CD8-positive, alpha-beta memory T cell (primary cell): Measurements from ENCODE around the gene OR51B4. TPM values are rescaled to one million over a fixed set of nuclear protein-coding genes. Genes with fewer than 3 reads are reported as not detected.

Experiments used
- CTCF ChIA-PET: fragments of 350-600 bp; sonication (Branson Sonifier 250); formaldehyde crosslinking; loops from one replicate; lab custom pipeline; 2021; ENCODE audit warnings: antibody characterized with exemption; lab: Charles Lee
- POLR2A ChIA-PET: fragments of 350-600 bp; sonication (Branson Sonifier 250); formaldehyde crosslinking; loops from one replicate; lab custom pipeline; 2021; ENCODE audit warnings: antibody characterized with exemption; lab: Charles Lee
- DNase-seq, 5 donors: peaks; one replicate each; pipeline versions ENCODE4 v3.0.0 to v3.0.0-alpha.2; 2020 to 2022; ENCODE audit warnings: mixed read lengths in 1 of 5
- H3K27ac ChIP-seq: one replicate; pipeline ENCODE4 v1.7.0; 2013; ENCODE audit warnings: low read depth, mild to moderate bottlenecking, low read length, moderate library complexity
- H3K27me3 ChIP-seq: 2 replicates; pipeline ENCODE4 v1.7.0; 2013; ENCODE audit warnings: low read length, mild to moderate bottlenecking; ENCODE audit not compliant: insufficient read depth, poor library complexity, severe bottlenecking
- H3K36me3 ChIP-seq: 2 replicates; pipeline ENCODE4 v1.7.0; 2013; ENCODE audit warnings: mild to moderate bottlenecking, low read length, moderate library complexity; ENCODE audit not compliant: insufficient read depth
- H3K4me1 ChIP-seq: 2 replicates; pipeline ENCODE4 v1.7.0; 2013; ENCODE audit warnings: mild to moderate bottlenecking, low read length, moderate library complexity; ENCODE audit not compliant: insufficient read depth
- H3K4me3 ChIP-seq: 2 replicates; pipeline ENCODE4 v1.7.0; 2013; ENCODE audit warnings: mild to moderate bottlenecking, low read length
- H3K9me3 ChIP-seq: 2 replicates; pipeline ENCODE4 v1.7.0; 2013; ENCODE audit warnings: mild to moderate bottlenecking, low read length
- H3K27ac Mint-ChIP-seq, 8 donors: one replicate each; pipeline ENCODE4 v1.8.0; 2020 to 2021; ENCODE audit warnings: mixed read lengths in 8 of 8, mild to moderate bottlenecking in 6 of 8, inconsistent platforms in 3 of 8, moderate library complexity in 3 of 8
- H3K27me3 Mint-ChIP-seq, 2 donors: one replicate each; pipeline ENCODE4 v1.8.0; 2020 to 2021; ENCODE audit warnings: mixed read lengths in 2 of 2, mild to moderate bottlenecking in 1 of 2, moderate library complexity in 1 of 2
- H3K36me3 Mint-ChIP-seq, 3 donors: one replicate each; pipeline ENCODE4 v1.8.0; 2020 to 2021; ENCODE audit warnings: mixed read lengths in 3 of 3, inconsistent platforms in 1 of 3, mild to moderate bottlenecking in 1 of 3
- H3K4me1 Mint-ChIP-seq, 3 donors: one replicate each; pipeline ENCODE4 v1.8.0; 2020 to 2021; ENCODE audit warnings: mixed read lengths in 3 of 3, inconsistent platforms in 1 of 3, mild to moderate bottlenecking in 1 of 3
- H3K4me3 Mint-ChIP-seq, 7 donors: one replicate each; pipeline ENCODE4 v1.8.0; 2020 to 2021; ENCODE audit warnings: mixed read lengths in 7 of 7, mild to moderate bottlenecking in 6 of 7, moderate library complexity in 4 of 7, inconsistent platforms in 2 of 7
- H3K9me3 Mint-ChIP-seq, 5 donors: one replicate each; pipeline ENCODE4 v1.8.0; 2020 to 2022; ENCODE audit warnings: mixed read lengths in 5 of 5, mild to moderate bottlenecking in 3 of 5, moderate library complexity in 2 of 5, inconsistent platforms in 1 of 5
- polyA plus RNA-seq: library from polyadenylated mRNA; unstranded; fragments of 300-500 nt; fragmentation: Illumina TruSeq; gene quantifications from one replicate; pipeline ENCODE4 v1.2.3, GENCODE V29; 2021
- total RNA-seq, 2 experiments: library from RNA; stranded (reverse); gene quantifications; one replicate each; pipeline ENCODE4 v1.2.3, GENCODE V29; 2021

Gene OR51B4, protein sequence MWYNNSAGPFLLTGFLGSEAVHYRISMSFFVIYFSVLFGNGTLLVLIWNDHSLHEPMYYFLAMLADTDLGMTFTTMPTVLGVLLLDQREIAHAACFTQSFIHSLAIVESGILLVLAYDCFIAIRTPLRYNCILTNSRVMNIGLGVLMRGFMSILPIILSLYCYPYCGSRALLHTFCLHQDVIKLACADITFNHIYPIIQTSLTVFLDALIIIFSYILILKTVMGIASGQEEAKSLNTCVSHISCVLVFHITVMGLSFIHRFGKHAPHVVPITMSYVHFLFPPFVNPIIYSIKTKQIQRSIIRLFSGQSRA
- total RNA-seq (not detected), polyA plus RNA-seq (not detected)

DNA sequence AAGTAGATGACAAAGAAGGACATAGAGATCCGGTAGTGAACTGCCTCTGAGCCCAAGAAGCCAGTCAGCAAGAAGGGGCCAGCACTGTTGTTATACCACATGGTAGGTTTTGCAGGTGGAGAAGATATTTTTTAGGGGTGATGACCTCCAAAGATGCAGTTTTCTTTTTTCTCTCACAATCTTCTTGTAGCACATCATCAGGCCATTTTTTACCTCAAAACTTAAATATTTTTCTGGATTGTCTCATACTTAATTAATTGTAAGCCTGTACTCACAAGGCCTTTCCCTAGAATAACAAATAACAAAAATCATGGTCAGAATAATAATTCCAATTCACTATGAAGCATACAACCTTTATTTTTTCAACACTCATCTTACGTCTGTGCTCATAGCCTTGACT, at the start of gene OR51B4:
Gene OR51B4, minus strand, starts transcription at position 101 of the 400 bp plus-strand sequence. Its CDS starts 0 bp downstream, at position 101.
- Mint-ChIP-seq H3K4me3 (no peak within 1 kb of the TSS), H3K27ac (no peak within 1 kb of the TSS), H3K36me3 (no peaks in the 10 kb centered on the region), H3K9me3 (no peaks in the 10 kb centered on the region), H3K4me1 (no peaks in the 10 kb centered on the region), H3K27me3 (peaks cover 3 to 5% of the 10 kb centered on the region in 2 donors)
- Histone ChIP-seq H3K4me1 (no peaks in the 10 kb centered on the region), H3K27ac (no peak within 1 kb of the TSS), H3K36me3 (no peaks in the 10 kb centered on the region), H3K4me3 (no peak within 1 kb of the TSS), H3K27me3 (no peaks in the 10 kb centered on the region), H3K9me3 (no peaks in the 10 kb centered on the region)
- ChIA-PET POLR2A (no interaction called here), CTCF (no interaction called here)
- DNase-seq = no peak

DNA sequence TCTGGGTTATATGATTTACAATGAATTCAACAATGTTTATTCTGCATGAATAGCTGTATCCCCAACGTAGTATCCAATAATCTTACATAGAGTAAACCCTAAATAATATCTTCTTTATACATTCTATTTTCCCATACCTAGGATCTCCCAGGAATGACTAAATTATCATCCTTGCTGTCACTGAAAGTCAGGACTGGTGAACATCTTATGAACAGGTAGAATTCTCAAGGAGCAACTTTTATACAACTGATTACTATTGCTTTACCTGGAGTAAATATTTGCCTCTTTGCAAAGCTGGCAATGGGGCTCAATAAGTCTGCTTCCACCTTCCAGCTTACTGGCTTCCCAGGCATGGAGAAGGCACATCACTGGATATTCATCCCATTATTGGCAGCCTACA, 49.5 kb upstream of the OR51B4 start, which contains the start of gene OR51B6:
Gene OR51B6, plus strand, starts transcription at position 301 of the 400 bp plus-strand sequence. Its CDS starts 0 bp downstream, at position 301.
- ChIA-PET CTCF (no interaction called here), POLR2A (no interaction called here)
- no peak for DNase-seq
- peaks cover 0 to 2% (median 0%) of the 10 kb centered on the region in 5 donors for H3K9me3 Mint-ChIP-seq
- Histone ChIP-seq H3K36me3 (no peaks in the 10 kb centered on the region), H3K9me3 (no peaks in the 10 kb centered on the region), H3K27ac (no peak within 1 kb of the TSS), H3K4me3 (no peak within 1 kb of the TSS), H3K27me3 (no peaks in the 10 kb centered on the region), H3K4me1 (no peaks in the 10 kb centered on the region)
- H3K27me3 Mint-ChIP-seq = peaks cover 0 to 2% of the 10 kb centered on the region in 2 donors
- H3K4me3 Mint-ChIP-seq = no peak within 1 kb of the TSS
- no peak within 1 kb of the TSS for H3K27ac Mint-ChIP-seq
- H3K36me3 Mint-ChIP-seq = no peaks in the 10 kb centered on the region
- no peaks in the 10 kb centered on the region for H3K4me1 Mint-ChIP-seq

DNA sequence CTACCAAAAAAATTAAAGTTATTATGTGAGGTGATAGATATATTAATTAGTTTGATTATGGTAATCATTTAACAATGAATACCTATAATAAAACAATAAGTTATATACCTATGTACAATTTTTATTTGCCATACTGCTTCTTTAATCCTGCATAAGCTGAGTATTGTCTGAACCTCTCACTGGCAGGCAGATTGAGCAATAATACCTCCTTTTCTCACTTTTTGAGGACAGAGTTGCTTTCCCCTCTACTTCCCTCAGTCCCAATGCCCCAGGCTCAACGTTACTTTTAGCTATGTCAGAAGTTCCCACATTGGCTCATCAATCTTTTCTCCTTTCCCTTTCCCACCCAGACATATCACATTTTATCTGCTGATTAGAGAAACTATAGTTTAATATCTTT, 47.8 kb upstream of the OR51B4 start:
- H3K4me3 Mint-ChIP-seq = no peak overlapping the region
- no peaks in the 10 kb centered on the region for H3K27me3 ChIP-seq
- H3K27ac Mint-ChIP-seq = no peak overlapping the region
- ChIA-PET CTCF (no interaction called here), POLR2A (no interaction called here)
- H3K27me3 Mint-ChIP-seq = peaks cover 0 to 2% of the 10 kb centered on the region in 2 donors
- no peaks in the 10 kb centered on the region for H3K4me1 Mint-ChIP-seq
- no peaks in the 10 kb centered on the region for H3K36me3 ChIP-seq
- no peaks in the 10 kb centered on the region for H3K9me3 ChIP-seq
- H3K27ac ChIP-seq = no peak overlapping the region
- H3K4me3 ChIP-seq = no peak overlapping the region
- no peaks in the 10 kb centered on the region for H3K36me3 Mint-ChIP-seq
- DNase-seq = no peak
- H3K4me1 ChIP-seq = no peaks in the 10 kb centered on the region
- H3K9me3 Mint-ChIP-seq = peaks cover 0 to 2% (median 0%) of the 10 kb centered on the region in 5 donors

DNA sequence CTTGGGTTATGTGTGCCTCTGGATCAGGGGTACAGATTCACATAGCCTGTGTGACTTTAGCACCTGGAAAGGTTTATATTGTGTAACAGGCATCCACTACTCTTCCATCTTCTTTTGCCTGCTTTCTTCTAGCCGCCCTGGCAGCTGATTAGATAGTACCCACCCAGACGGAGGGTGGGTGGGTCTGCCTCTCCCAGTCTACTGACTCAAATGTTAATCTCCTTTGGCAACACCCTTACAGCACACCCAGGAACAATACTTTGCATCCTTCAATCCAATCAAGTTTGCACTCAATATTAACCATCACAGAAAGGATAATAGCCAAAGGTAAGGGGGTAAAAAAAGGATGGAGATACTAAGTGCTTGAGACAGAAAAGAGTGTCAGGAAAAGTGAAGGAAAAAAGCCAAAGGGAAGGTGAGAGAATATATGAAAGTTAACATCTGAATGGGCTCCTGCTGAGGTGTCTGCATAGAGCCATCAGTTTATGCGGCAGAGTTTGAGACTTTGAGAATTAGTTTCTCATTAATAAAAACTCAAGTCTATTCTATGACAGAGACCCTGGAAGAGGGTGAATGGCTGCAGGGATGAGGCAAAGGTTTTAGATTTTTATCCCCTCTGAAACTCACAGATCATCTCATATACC, 46.9 kb upstream of the OR51B4 start:
- Mint-ChIP-seq H3K27ac (no peak overlapping the region), H3K9me3 (peaks cover 0 to 2% (median 0%) of the 10 kb centered on the region in 5 donors), H3K4me3 (no peak overlapping the region), H3K27me3 (peaks cover 0 to 2% of the 10 kb centered on the region in 2 donors), H3K36me3 (no peaks in the 10 kb centered on the region), H3K4me1 (no peaks in the 10 kb centered on the region)
- POLR2A ChIA-PET = no interaction called here
- no peak for DNase-seq
- no peaks in the 10 kb centered on the region for H3K27me3 ChIP-seq
- H3K4me3 ChIP-seq = no peak overlapping the region
- H3K36me3 ChIP-seq = no peaks in the 10 kb centered on the region
- no peaks in the 10 kb centered on the region for H3K9me3 ChIP-seq
- no peak overlapping the region for H3K27ac ChIP-seq
- CTCF ChIA-PET = no interaction called here
- H3K4me1 ChIP-seq = no peaks in the 10 kb centered on the region

DNA sequence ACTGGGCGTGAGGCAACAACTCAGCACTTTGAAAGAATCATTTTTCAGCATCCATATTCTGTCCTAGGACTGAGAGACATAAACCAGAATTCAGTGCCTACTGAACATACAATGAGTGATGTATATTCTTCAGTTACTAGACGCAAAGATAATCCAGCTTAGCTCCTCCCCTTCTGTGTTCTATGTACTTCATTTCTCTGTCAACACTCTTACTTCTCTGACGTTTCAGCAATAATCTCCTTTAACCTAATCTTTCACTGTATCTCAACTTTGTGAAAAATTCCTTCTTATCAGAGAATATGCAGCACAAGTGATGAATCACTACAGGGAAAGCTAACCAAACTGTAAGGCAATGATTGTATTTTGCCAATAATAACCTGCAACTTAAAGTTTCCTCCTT, 44.1 kb upstream of the OR51B4 start:
- peaks cover 0 to 7% of the 10 kb centered on the region in 2 donors for H3K27me3 Mint-ChIP-seq
- H3K9me3 Mint-ChIP-seq = peaks cover 0 to 2% (median 0%) of the 10 kb centered on the region in 5 donors
- no peak overlapping the region for H3K4me3 Mint-ChIP-seq

DNA sequence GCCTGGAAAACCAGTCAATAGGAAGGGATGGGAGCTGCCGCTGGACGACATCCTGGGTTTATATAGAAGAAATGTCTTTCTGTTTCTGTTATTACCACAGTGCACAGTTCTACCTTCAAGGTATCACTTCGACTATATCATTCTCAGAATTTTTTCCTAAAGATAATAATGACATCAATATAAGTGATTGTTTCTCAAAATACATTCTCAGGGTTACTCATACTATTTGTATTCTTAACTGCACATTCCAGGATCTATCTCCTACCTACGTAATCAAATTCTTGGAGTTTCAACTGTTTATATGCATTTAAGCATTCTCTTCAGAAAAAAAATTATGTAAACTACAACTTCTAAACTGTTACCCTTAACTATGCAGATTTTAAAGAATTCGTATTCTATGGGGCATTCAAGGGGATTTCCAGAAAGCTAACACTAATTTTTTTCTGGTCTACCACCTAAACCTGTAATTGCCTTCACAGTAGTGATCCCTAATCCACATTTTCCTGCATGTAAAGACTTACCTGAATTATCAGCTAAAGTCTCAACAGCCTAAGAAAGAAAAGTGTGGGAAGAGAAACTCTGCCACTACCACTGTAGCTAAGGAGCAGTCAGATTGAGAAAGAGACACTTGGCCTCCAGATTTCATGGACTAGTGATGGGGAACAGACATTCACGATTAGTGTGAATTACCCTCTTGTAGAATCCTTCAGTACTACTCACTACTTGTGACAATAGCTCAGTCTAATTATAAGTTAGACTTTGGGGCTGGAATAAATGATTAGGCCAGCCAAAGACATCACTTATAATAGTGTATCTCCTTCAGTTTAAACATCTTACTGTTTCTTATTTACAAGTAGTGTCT, 42.0 kb upstream of the OR51B4 start, which contains the start of gene OR51B5:
Gene OR51B5, minus strand, starts transcription at position 51 of the 862 bp plus-strand sequence. Its CDS starts 0 bp downstream, at position 51.
- no peaks in the 10 kb centered on the region for H3K4me1 Mint-ChIP-seq
- H3K9me3 Mint-ChIP-seq = peaks cover 0 to 2% (median 0%) of the 10 kb centered on the region in 5 donors
- no peaks in the 10 kb centered on the region for H3K9me3 ChIP-seq
- CTCF ChIA-PET = no interaction called here
- H3K36me3 ChIP-seq = no peaks in the 10 kb centered on the region
- no peaks in the 10 kb centered on the region for H3K4me1 ChIP-seq
- H3K36me3 Mint-ChIP-seq = no peaks in the 10 kb centered on the region
- H3K4me3 Mint-ChIP-seq = no peak within 1 kb of the TSS
- H3K27me3 ChIP-seq = no peaks in the 10 kb centered on the region
- POLR2A ChIA-PET = no interaction called here
- H3K4me3 ChIP-seq = no peak within 1 kb of the TSS
- no peak within 1 kb of the TSS for H3K27ac ChIP-seq
- no peak for DNase-seq
- H3K27ac Mint-ChIP-seq = no peak within 1 kb of the TSS
- peaks cover 0 to 14% of the 10 kb centered on the region in 2 donors for H3K27me3 Mint-ChIP-seq

More for the DNA sequence above, 44.1 kb upstream of the OR51B4 start:
- H3K36me3 Mint-ChIP-seq = no peaks in the 10 kb centered on the region
- no peaks in the 10 kb centered on the region for H3K4me1 Mint-ChIP-seq
- ChIA-PET POLR2A (no interaction called here), CTCF (no interaction called here)
- no peaks in the 10 kb centered on the region for H3K36me3 ChIP-seq
- no peak for DNase-seq
- H3K27me3 ChIP-seq = no peaks in the 10 kb centered on the region
- no peak overlapping the region for H3K27ac ChIP-seq
- H3K4me1 ChIP-seq = no peaks in the 10 kb centered on the region
- H3K9me3 ChIP-seq = no peaks in the 10 kb centered on the region
- H3K27ac Mint-ChIP-seq = no peak overlapping the region
- no peak overlapping the region for H3K4me3 ChIP-seq

DNA sequence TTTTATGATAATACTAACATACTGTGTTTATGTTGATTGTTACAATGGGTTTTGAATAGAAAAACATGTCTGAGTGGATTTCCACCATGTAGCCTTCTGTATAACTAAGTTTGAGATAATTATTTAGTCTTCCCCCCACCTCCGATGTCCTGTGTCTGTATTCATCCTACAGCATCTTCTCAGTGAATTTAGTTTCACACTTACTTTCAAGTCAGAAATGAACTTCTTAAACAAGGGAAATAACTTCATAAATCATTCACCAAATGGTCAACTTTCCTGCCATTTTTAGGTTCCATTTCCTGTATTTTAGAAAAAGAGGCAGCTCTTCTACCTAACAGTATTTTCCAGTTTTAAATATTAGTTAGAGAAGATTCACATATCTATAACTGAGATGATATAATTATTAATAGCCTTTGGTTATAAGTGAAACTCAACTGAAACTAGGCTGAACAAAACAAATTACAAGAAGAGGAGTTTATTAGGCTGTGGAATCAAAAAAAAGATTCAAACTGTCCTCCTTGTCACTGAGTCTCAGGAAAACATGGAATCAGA, 38.1 kb upstream of the OR51B4 start:
- Mint-ChIP-seq H3K4me1 (no peaks in the 10 kb centered on the region), H3K27ac (no peak overlapping the region), H3K4me3 (no peak overlapping the region), H3K9me3 (peaks cover 0 to 4% (median 0%) of the 10 kb centered on the region in 5 donors), H3K36me3 (no peaks in the 10 kb centered on the region), H3K27me3 (peaks cover 9 to 14% of the 10 kb centered on the region in 2 donors)
- Histone ChIP-seq H3K4me1 (no peaks in the 10 kb centered on the region), H3K4me3 (no peak overlapping the region), H3K27ac (no peak overlapping the region), H3K27me3 (no peaks in the 10 kb centered on the region), H3K36me3 (no peaks in the 10 kb centered on the region), H3K9me3 (no peaks in the 10 kb centered on the region)
- DNase-seq = no peak
- CTCF ChIA-PET = no interaction called here
- POLR2A ChIA-PET = no interaction called here
